ENCODE measurements around the gene LRRC40.

- no peak for TF ChIP-seq CTCF (optimal IDR thresholded peaks at IDR 0.05 in 1 of 3, IDR thresholded peaks at IDR 0.05 in 1 of 3, conservative IDR thresholded peaks at IDR 0.05 in 1 of 3; ENCODE audit: extremely low read depth in 1 of 3, insufficient read depth in 2 of 3, low read length in 3 of 3)
- no peak for TF ChIP-seq EZH2 (IDR thresholded peaks at IDR 0.05; ENCODE audit: low read length)
These were observed 3.1 kb downstream of the LRRC40 start for GRCh38 chr1:70202173-70202758.
